ENCODE data around the gene COL4A6.
"Not testable (repeated sequence)": the region's sequence is repeated elsewhere in the genome, so short reads cannot be mapped to it uniquely, and the experiment has no call there.

COL4A6 gene

GRCh38 chrX:108438110-108438623 is at the start of gene COL4A6:
Gene COL4A6, minus strand, starts transcription at chrX:108438422. Its CDS starts 226 bp downstream, at chrX:108438196.
- no peak for DNase-seq

GRCh38 chrX:108485960-108486359 is 47.7 kb upstream of the COL4A6 start:
- DNase-seq: no peak

GRCh38 chrX:108484251-108484650 is 46.0 kb upstream of the COL4A6 start:
- no peak for DNase-seq

- not testable (repeated sequence) for DNase-seq
Observed at GRCh38 chrX:108481528-108481927, 43.3 kb upstream of the COL4A6 start.

GRCh38 chrX:108473979-108474378 is 35.8 kb upstream of the COL4A6 start:
- DNase-seq: no peak

- DNase-seq: no peak
Observed at GRCh38 chrX:108468486-108468885, 30.3 kb upstream of the COL4A6 start.

- DNase-seq: no peak
Observed at GRCh38 chrX:108464604-108465003, 26.4 kb upstream of the COL4A6 start.

GRCh38 chrX:108456971-108457477 is 18.8 kb upstream of the COL4A6 start:
- DNase-seq: no peak

GRCh38 chrX:108453841-108454240 is 15.6 kb upstream of the COL4A6 start:
- no peak for DNase-seq

- DNase-seq: no peak
Observed at GRCh38 chrX:108447303-108447702, 9.1 kb upstream of the COL4A6 start.

- DNase-seq: no peak
Observed at GRCh38 chrX:108442901-108443464, 4.8 kb upstream of the COL4A6 start.

- DNase-seq: no peak
Observed at GRCh38 chrX:108439961-108440696, 1.9 kb upstream of the COL4A6 start.

- no peak for DNase-seq
Observed at GRCh38 chrX:108439426-108439942, 1.3 kb upstream of the COL4A6 start, which contains the start of gene COL4A5. Gene COL4A5, plus strand, starts transcription at chrX:108439838. Its CDS starts 288 bp downstream, at chrX:108440126.

GRCh38 chrX:108437349-108438109 is 693 bp downstream of the COL4A6 start:
- no peak for DNase-seq

GRCh38 chrX:108435261-108435660 is 3.0 kb downstream of the COL4A6 start:
- no peak for DNase-seq

- DNase-seq: no peak
Observed at GRCh38 chrX:108426262-108426661, 12.0 kb downstream of the COL4A6 start.

GRCh38 chrX:108420481-108420880 is 17.7 kb downstream of the COL4A6 start:
- no peak for DNase-seq

- no peak for DNase-seq
Observed at GRCh38 chrX:108419401-108419800, 18.8 kb downstream of the COL4A6 start.

- no peak for DNase-seq
Observed at GRCh38 chrX:108417257-108417656, 21.0 kb downstream of the COL4A6 start.

GRCh38 chrX:108415891-108416290 is 22.3 kb downstream of the COL4A6 start:
- no peak for DNase-seq

GRCh38 chrX:108415146-108415545 is 23.1 kb downstream of the COL4A6 start:
- no peak for DNase-seq

- DNase-seq: no peak
Observed at GRCh38 chrX:108412783-108413182, 25.4 kb downstream of the COL4A6 start.
